ENCODE results near the gene PDZD4.
A peak's percentile ranks its signal among the peaks of the same experiment; 100 is the strongest.

PDZD4 gene

GRCh38 chrX:153829799-153830639 is at the start of gene PDZD4:
Gene PDZD4 (minus strand): TSS chrX:153830544. CDS start chrX:153830298, 246 bp downstream.
- no peak for DNase-seq

DNA sequence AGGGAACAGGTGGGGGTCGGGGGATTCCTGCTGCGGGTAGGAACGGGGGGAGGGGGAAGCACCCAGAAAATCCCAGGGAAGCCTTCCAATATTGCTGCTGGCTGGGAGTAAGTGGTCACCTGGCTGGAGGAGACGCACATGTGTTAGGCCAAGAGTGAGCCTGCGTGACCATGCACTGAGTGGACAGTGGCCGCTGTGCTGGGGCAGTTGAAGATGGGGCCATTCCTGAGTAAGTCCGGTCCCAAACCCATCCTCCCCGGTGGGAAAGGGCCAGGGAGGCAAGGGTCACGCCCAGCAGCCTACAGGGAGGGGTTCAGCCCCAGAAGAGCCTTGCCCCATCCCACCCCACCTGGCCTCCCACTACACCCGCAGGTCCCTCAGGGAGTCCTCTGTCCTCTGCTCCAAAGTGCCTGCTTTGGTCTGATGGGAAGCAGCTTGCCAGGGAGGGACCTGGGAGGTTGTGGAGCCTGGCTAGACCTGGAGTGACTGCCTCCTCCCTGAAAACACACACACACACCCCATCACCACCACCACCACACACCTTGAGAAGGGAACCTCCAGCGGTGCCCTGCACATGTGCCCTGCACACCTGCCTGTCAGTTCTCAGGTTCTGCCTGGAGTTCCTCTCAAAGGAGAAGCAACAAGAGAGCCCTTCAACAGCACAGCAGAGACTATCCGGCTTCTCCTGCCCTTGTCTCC is 49.5 kb upstream of the PDZD4 start:
- DNase-seq: no peak

DNA sequence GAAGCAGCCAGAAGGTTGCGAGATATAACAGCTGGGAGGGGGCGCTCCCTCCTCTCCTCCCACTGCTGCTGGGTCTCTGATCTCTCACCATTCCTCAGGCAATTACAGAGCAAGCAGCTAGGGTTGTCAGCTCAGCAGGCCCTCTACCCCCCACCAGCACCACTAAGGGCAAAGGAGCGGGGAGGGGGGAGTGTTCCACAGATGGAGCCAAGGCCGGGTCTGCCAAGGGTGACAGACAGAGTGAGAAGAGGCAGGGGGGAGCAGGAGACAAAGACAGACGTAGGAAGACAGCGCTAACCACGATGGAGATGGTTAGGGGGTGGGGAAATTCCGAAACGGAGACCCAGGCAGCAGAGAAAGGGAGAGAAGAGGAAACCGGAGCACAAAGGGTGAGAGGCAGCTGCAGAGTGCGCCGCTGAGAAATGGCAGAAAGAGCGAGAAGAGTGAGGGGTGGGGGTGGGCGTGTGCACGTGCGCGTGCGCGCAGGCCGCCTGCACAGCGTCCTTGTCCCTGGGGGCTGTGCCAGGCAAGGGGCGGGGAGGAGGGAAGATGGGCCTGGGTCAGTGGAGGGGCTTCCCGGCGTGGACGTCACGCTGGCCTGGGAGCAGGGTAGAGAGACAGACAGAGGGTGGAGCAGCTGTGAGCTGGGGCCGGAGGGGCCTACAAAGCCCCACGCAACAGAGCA is 48.8 kb upstream of the PDZD4 start:
- peak; percentile 82 for DNase-seq

GRCh38 chrX:153878345-153878744 is 48.0 kb upstream of the PDZD4 start:
- DNase-seq: no peak

- DNase-seq: no peak
These were observed 47.4 kb upstream of the PDZD4 start for GRCh38 chrX:153877571-153878261.

- no peak for DNase-seq
These were observed 45.8 kb upstream of the PDZD4 start for GRCh38 chrX:153876112-153876491.

- no peak for DNase-seq
These were observed 45.2 kb upstream of the PDZD4 start for GRCh38 chrX:153875391-153876111.

- no peak for DNase-seq
These were observed 44.2 kb upstream of the PDZD4 start for GRCh38 chrX:153874366-153875125.

DNA sequence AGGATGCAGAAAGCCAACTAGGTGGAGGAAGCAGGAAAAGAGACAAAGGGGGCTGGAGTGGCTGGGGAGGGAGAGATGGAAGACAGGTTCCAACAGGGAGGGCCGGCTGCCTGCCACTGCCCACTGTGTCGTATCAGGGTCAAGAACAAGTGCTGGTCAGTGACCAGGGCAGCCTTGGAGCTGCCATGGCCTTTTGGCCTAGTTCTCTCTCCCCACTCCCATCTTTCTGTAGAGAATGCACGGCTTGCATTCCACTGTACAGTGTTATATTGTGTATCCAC is 43.7 kb upstream of the PDZD4 start:
- DNase-seq: no peak

- DNase-seq: no peak
These were observed 43.1 kb upstream of the PDZD4 start for GRCh38 chrX:153873282-153874084.

DNA sequence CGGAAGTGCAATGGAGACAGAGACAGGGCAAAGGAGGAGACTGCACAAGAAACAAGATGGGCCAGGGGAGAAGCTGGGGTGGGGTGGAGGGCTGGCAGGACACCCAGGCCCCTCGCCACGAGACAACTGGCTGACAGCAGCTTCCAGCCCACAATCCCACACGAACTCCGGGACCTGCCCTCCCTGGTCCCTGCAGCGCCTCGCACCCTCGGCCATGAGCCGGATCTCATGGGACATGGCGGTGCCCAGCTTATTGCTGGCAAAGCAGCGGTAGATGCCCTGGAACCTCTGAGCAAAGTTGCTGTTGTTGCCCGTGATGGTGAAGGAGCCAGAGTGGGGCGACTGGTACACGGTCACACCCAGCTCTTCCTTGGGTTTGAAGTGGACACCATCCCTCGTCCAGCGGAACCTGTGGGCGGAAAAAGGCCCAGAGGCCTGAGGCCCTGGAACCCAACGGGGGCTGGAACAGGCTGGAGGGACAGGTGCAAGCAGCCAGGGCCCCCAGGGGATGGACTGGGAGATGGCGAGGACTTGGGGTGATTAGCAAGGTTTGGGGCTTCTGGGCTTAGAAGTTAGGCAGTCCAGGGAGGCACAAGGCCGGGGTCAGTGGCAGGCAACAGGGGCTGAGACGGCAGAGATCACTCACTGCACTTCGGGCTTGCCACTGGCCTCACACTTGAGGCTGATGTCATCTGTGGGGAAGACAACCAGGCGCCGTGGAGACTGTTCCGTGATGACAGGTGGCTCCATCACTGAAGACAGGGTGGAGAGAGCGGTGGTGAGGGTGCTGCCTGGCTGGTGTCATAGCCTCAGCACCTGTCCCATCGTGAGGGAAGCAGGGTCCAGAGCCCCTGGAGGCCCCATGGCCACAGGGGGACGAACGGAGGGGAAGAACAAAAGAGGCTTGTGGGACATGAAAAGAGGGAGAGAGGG is 41.9 kb upstream of the PDZD4 start:
- DNase-seq: no peak

- DNase-seq: no peak
These were observed 41.1 kb upstream of the PDZD4 start for GRCh38 chrX:153871451-153871850.

DNA sequence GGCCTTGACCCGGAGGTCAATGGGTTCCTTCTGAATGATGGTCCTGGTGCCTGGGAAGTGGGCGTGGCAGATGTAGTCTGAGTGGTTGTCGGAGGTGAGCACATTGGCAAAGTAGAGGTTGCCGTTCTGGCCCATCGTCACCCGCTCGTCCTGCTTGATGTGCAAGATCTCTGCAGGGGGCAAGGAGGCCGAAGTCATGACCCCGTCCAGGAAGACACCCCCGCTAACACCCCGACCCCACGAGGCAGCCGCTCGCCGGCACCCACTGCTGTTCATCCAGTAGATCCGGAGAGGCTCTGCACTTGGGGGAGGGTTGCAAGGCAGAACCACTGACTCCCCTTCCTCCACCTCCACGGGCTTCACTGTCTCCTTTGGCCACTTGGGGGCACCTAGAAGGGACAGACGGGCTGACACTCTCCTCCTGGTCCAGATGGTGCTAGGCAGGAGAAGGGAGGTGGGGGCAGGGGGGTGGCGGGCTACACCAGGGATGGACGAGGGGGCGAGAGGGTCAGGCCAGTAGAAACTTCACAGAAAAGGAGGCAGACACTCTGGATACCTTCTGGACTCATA is 40.5 kb upstream of the PDZD4 start:
- no peak for DNase-seq

DNA sequence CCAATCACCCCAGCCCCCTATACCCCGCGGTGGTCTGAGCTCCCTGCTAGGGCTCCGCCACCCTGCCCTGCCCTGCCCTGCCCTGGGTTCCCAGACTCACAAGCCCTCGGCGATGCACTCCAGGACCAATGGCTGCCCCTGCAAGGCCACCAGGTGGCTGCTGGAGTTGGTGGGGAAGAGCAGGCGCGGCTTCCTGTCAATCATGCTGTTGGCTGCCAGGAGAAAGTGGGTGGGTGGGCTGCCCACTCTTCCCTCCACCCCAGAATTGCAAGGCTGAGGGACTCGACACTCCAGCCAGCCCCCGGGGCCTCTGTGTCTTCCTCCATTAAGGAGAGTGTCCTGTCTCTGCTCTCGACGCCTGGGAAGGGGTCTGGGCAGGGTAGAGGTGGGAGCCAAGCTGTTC is 39.9 kb upstream of the PDZD4 start:
- DNase-seq: no peak

GRCh38 chrX:153869473-153870287 is 39.3 kb upstream of the PDZD4 start:
- DNase-seq: no peak

GRCh38 chrX:153868576-153869472 is 38.5 kb upstream of the PDZD4 start:
- DNase-seq: no peak

DNA sequence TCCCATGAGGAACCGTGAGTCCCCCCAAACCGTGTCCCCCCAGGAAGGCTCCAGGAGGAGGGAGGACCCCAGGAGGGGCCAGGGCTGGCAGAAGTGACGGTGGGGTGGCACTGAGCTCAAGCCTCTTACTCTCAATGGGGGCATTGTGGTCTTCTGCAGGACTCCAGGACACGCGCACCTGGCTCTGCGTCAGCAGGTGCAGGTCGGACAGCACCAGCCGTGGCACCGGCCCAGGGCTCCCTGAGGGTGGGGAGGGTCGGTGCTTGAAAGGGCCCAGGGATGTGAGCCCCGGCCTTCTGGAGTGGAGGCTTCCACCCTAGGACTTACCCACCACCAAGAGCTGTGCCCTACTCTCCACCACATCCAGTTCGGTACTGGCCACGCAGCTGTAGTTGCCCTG is 37.3 kb upstream of the PDZD4 start:
- DNase-seq: no peak

- DNase-seq: no peak
These were observed 36.8 kb upstream of the PDZD4 start for GRCh38 chrX:153867139-153867538.
